Right lobe of liver (tissue), 4 donors: ENCODE measurements around the gene PHB1.

Experiments
- CTCF ChIP-seq, 4 donors: fragments of 200-600 bp in 3 of 4; fragments of 450-650 bp in 1 of 4; IDR thresholded peaks; one replicate each; pipeline versions ENCODE4 v1.5.1 to v1.8.0; 2016 to 2022; ENCODE audit warnings: antibody characterized with exemption in 4 of 4, mild to moderate bottlenecking in 2 of 4
- POLR2A ChIP-seq: fragments of 450-650 bp; IDR thresholded peaks from one replicate; pipeline ENCODE4 v1.6.1; 2017; ENCODE audit warnings: antibody characterized with exemption, mild to moderate bottlenecking
- donor health status: DM: no; HTN: no; CAD: no.
- donor health status: DM: no; HTN: no; CAD: no.
- donor health status: DM: no; HTN: yes; CAD: no.

- TF ChIP-seq CTCF (IDR thresholded peaks at IDR 0.05) (no peak), POLR2A (no peak)
Measured at GRCh38 chr17:49442041-49442440, 27.4 kb upstream of the PHB1 start.
